ENCODE data around the gene RHOT2.

GRCh38 chr16:661184-661821 is 6.6 kb upstream of the RHOT2 start:
- TF ChIP-seq CTCF (IDR thresholded peaks at IDR 0.05) (peak in 2 of 4 experiments; percentile 1 to 9), POLR2A (IDR thresholded peaks at IDR 0.05) (no peak)

Measured in uterus (tissue), 2 donors.